ENCODE results near the gene EGFL7.

Gene EGFL7

DNA sequence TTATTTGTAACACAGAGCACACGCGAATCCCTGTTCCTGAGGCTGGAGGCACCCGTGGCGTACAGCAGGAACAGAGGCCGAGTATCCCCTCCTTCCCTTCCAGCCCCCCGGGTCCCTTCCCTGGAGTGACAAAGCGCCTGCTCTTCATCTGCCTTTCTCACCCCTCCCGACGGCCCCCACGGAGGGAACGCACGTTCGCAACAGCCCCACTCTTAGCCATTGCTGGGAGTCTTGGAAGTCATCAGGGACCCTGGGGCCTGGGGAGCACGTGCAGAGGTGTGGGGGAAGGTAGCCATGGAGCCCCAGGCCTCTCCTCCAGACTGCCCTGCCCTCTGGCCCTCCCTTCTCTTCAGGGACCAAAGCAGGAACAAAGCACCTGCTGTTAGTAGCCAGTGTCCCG, 22.1 kb downstream of the EGFL7 start:
- DNase-seq: no peak

DNA sequence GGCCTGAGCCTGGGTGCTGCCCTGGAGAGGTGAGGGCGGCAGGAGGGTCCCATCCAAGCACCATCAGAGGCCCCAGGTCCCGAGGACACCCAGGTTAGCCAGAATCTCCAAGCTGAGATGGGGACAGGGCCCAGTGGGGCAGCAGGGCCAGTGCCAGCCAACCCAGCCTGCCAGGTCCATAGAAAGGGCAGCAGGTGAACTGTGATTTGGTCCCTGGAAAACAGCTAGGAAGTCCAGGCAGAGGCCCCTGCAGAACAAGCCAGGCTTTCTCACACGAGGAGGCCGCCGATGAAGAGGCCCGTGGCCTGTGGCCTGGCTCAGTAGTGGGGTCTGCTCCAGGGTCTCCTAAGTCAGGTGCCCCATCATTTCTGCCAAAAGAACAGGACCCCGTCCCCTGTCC, 22.5 kb downstream of the EGFL7 start:
- DNase-seq: no peak

DNA sequence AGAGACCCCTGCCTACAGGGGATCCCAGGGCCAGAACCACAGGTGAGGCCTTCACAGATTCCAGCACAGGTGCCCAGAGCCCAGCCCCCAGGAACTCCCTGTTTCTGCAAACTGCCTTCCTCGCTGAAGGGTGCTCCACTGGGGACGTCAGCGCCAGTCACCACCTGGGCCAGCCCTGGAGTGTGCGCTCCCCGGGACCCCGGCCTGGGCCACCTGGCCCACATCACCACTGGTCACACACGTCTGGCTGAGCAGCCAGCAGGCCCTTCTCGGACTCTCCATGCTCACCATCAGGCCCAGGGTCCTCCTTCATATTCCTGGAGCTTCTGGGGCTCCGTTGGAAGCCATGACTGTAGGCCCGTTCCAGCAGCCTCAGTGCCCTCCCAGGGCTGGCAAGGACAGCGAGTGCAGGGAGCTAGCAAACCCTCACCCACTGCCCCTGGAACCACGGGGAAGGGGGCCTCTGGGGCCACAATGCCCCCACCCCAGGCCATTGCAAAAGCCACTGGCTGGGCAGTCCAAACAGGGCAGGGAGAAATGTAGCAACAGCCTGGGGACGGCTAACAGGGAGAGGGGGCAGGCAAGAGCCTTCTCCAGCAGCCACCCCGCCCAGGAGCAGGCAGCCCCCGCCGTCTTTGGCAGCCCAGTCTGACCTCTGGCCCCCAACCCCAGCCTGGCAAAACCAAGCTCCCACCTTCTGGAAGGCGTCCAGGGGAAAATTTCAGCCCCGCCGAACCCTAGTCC, 23.2 kb downstream of the EGFL7 start:
- DNase-seq: no peak

DNA sequence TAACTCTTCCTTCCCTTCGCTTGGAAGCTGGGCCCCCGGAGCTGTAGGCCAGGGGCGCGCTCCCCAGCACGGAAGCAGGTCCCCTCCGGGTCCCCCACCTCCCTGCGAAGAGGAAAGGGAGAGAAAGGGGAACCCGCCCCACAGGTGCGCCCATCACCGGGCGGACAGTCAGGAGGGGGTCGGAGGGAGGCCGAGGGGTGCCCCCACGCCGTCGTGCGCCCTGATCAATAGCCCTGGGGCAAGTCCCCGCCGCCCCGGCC, 23.7 kb downstream of the EGFL7 start:
- no peak for DNase-seq

DNA sequence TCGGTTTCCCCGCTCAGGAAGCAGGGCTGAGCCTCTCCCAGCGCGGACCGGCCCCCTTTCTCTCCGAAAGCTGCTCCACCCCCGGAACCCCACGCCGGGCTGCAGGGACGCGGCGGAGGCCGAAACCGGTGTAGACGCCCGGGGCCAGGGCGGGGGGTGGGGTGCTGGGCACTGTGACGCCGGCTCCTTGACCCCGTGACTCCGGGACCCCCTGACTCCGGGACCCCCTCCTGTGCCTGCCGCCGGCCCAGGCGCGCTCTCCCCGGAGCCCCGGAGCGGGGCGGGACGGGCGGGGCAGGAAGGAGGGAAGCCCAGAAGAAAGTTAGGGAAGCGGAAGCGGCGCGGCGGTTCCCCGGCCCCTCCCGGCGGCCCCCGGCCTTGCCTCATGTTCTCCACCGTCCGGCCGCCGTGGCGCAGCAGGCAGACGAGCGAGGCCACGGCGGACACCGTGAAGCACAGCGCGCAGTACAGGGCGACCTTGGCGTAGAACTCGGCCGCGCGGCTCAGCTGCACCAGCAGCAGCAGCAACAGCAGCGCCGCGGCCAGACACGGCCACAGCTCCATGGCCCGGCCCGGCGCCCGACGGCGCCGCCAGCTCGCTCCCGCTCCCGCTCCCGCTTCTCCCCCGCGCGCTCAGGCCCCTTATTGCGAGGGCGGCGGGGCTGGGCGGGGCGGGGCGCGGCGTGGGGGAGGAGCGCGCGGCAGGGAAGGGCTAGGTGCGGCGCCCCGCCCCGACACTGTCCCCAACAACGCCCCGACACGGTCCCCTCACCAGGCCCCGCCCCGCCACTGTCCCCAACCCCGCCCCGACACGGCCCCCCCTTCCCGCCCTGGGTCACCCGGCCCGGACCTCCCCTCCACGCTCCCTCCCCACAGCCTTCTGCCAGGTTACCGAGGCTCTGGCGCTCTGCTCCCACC, 24.3 kb downstream of the EGFL7 start, which contains the start of gene AGPAT2:
Gene AGPAT2 (minus strand): TSS at position 664 of the 918 bp plus-strand sequence. CDS start 100 bp downstream, at position 564.
- peak in 15 of 58 donors; percentile 13 to 68 (median 33) for DNase-seq

DNA sequence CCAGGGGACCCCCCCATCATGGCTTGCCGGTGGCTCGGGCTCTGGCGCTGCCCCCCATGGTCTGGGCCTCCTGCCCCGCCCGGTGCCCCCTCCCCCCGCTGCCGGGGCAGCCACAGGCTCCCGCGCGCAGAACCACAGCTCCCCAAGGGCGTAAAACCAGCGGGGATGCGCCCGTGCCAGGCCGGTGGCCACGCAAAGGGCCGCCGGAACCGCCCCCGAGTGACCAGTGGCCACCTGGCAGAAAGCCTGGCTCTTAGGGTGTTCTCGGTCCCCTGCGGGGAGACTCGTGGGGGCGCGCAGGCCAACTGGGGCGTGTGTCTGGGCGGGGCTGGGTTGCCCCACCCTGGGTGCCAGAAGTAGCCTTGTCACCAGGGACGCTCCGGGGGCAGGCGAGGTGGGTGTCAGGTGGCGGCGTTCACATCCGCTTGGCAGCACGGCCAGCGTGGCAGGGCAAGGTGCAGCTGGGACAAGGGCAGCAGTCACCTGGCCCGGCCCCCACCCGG, 25.1 kb downstream of the EGFL7 start:
- peak in 1 of 58 donors; percentile 68 for DNase-seq

DNA sequence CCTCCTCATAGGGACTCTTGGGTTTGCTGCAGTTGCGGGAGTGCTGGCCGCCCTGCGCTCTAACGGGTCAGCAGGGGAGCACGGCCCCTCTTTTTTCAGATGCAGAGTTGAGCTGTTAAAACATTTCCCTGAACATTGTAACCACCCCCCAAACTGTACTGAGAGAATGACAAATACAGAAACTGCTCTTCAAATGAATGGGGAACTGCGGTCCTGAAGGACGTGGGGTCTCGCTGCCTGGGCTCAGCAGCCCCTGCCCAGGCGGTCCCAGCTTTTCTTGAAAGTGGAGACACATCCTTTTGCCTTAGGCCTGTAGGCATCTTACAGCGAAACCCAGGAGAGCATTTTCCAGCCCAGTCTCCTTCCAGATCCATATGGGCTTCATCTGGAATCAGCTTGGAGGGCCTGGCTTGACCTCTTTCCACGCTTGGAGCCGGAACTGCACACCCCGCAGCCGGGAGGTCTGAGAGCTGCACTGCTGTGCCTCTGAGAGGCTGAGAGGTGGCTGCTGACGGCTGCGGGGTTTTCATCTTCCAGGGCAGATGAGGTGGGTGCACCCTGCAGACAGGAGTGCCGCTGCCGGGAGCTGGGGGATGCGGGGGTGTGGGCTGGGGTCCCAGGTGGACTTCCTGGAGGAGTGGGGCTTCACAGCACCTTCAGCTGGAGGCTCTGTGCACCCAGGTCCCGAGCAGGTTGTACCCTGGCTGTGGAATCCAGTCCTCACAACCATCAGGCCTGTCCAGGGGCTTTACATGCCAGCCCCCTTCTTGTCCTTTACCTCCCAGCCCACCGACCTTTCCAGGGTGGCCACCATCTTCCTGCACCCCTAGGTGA, 25.8 kb downstream of the EGFL7 start:
- DNase-seq: no peak

DNA sequence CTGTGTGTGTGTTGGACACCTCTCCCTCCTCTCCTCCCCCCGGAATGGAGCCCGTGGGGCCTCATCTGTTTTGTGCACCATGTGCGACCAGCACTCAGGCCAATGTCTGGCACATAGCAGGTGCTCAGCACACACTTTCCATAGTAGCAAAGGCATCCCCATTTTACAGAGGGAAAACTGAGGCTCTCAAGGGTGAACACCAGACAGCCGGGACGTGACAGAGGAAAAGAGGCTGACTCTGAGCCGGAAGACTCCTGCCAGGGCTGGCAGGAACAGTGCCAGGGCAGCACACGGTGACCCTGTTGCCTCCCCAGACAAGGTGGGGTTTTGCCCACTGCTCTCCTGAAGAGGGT, 26.4 kb downstream of the EGFL7 start:
- no peak for DNase-seq

DNA sequence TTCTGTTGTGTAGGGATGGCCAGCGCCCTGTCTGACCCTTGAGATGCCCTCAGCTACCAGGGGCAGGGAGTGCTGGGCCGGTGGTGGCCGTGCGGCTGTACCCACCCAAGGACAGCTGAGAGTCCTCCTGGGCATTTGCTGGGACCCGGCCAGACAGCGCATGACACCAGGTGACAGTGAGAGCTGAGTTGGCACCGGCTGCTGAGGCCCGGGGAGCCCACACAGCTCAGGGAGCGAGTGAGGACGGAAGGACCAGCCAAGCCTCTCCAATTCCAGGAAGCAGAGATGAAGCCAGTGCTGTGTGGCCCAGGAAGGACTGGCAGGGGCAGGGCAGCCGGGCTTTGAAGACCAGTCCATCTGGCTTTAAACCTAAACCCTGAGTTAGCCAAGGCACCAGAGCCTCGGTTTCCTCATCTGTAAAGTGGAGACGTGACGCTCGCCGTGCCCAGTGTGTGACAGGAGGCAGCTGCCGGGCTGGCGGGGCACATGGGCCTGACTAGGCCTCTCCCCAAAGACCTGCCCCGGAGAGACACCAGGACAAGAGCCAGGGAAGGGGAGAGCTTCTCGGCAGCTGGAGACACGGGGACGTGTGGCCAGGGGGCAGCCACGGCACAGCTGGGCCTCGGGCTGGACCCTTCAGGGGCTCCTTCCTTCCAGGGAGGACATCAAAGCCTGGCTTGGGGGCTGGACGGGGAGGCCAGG, 27.5 kb downstream of the EGFL7 start:
- no peak for DNase-seq

DNA sequence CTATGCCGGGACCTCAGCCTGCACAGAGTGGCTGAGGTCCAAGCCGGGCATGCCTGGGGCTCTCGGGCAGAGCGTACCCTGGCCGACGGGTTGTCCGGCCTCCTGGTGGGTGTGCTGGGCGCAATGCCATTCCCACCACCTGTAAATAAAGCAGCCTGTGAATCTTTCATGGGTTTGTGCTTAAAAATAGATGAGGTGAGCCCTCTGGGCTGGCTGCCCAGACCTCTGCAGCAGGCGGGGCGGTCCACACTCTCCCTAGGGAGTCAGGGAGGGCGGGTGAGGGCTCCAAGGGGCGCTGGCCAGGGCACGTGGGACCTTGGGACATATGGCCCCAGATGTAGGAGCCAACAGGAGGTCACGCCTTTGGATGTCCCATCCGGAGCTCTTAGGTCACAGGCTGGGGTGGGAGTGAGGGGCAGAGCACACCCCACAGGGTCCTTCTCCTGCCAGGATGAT, 28.1 kb downstream of the EGFL7 start:
- no peak for DNase-seq

DNA sequence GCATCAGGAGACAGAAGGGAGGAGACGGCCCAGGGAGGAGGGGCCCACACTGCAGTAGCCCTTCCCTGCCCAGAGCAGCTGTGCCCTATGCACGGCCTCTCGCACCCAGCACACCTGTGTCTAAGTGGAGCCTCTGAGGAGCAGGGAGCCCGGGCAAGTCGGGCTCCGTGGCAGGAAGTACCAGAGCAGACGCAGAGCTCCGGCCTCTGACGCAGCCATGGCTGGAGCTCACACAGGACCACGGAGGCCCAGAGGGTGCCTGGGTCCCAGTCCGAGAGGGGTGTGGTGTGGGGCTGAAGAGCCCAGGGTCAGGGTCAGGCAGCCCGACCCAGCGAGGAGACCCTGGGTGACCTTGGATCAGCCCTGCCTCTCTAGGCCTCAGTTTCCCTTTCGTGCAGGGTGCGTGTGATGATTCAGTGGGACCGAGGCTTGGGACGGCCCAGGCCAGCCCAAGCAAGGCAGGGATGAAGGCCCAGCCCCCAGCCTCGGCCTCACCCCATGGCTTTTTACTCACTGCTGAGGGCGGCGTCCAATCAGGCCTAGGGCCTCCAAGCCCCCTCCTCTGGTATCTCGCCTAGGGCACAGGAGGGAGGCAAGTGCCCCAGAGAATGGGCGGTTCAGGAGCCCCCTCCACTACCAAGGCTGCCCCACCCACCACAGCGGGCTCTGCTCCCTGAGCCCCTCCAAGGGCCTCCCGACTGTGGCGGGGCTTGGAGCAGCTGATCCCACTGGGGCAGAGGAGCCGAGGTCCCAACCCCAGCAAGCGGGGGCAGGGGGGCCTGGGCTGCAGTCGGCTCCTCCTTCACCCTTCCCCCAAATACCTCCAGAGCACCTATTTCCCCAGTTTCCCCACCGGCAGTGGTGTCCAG, 28.8 kb downstream of the EGFL7 start:
- DNase-seq: no peak

DNA sequence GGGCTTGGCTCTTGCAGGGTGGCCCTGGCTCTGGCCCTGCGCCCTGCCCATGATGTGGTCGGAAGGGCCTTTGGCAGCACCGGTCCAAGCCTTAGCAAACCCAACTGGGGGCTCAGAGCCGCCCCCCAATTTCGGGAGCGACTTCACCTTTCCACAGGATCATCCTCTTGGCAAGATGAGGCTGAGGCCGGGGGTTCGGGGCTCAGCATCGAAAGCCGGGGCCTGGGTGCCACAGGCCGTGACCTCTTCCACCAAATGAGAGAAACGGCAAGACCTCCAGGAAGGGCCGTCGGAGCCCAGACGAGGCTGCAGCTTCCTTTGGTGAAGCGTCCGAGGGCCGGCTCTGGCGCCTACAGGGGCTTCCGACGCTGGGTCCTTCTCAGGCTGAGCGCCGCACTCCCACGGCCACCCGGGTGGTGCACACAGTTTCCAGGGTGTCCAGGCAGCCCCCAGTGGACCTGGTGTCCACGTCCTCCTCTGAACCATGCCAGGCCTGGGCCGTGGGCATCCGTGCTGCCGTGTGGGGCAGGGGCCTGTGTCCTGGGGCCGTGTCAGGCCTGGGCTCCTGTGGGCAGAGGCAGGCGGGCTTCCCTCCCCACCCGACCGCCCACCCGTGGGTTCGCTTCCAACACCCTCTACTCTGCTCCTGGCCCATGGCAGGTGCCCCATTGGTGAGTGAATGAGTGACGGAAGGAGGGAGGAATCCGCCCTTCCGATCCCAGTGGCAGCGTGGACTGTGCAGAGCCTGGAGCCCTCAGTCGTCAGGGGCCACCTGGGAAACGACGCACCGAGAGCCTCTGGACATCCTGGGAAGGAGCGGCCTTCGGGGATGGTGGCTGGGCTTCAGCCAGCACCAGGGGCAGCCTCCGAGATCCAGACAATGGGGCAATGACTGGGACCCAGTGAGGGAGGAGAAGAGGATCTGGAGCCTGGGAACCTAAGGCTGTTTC, 29.7 kb downstream of the EGFL7 start:
- no peak for DNase-seq

DNA sequence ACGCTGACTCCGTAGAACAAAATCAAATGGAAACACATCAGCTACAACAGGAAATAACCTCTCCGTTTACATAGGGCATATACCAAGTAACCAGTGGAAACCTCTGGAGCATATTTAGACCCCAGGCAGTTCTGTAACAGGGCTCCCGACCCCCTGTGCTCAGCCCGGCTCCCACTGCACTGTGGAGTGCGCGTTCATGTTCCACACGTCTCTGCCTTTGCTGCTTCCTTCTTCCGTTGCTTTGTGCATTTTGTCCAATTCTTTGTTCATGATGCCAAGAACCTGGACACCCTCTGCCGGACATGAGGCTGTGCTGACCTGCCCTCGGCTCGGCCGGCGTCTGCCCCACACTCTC, 30.4 kb downstream of the EGFL7 start:
- DNase-seq: no peak

DNA sequence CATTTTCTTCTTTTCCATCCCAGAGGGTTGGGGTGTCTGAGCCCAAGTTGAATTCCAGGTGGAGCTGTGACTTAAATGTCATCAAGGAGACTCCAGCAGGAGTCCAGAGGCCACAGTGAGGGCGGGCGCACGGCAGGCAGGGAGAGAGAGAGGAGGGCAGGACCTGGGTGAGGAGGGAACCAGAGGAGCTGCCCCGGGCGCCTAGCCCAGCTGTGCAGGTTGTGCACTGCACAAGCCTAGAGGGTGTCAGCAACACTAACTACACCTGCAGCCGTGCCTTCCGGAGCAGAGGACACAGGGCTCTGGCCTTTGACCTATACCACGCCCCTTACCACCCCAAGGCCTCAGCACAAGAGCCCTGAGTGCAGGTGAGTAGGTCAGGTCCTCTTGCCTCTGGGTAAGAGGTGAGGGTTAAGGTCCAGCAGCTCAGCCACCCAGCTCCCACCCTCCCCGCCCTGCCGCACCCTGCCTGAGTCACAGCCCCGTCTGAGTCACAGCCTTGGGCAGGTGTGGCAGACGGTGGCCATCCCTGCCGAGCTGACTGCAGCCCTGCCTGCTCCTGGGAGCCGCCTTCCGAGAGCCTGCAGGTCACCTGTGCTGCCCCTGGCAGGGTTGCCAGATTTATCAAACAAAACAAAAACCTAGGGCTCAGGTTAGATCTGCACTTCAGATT, 30.9 kb downstream of the EGFL7 start:
- DNase-seq: no peak

DNA sequence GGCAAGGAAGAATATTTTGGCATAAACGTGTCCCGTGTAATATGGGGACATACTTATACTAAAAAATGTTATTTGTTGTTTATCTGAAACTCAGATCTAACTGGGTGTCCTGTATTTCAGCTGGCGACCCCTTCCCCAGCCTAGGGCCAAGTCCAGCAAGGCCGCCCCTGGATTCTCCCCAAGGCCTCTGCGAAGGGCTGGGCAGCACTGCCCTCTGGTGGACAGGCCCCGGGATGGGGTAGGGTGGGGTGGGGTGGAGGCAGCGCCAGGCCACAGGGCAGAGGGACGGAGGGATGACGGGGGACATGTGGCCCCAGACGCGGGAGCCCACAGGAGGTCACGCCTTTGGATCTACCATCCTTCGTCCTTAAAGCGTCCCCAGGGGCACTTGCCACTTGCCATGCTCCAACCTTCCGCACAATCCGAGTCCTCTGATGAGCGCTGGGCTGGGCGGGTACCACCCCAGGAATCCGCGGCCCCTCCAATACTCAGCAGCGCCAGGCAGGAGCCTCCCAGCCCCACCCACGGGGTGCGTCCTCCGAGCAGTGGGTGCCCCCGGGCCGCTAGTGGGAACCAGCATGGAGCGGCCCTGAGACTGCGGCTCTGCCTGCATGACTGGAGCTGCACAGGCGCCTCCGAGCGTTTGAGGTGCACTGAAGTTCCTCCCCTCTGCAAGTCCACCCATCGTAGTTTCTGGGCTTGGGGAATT, 31.6 kb downstream of the EGFL7 start:
- DNase-seq: peak in 4 of 58 donors; percentile 4 to 30 (median 22)

DNA sequence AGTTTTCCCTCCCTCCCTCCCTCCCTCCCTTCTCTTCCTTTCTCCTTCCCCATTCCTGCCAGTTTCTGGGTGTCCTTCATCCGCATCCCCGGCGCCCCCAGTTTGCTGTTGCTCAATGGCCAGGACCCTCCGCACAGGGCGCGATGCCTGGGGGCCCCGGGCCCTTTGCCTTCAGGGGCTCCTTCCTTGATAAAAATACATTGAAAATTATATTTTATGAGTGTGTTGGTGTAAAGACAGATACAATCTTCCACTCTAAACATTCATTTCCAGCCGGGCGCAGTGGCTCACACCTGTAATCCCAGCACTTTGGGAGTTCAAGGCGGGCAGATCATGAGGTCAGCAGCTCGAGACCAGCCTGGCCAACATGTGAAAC, 32.1 kb downstream of the EGFL7 start:
- no peak for DNase-seq

DNA sequence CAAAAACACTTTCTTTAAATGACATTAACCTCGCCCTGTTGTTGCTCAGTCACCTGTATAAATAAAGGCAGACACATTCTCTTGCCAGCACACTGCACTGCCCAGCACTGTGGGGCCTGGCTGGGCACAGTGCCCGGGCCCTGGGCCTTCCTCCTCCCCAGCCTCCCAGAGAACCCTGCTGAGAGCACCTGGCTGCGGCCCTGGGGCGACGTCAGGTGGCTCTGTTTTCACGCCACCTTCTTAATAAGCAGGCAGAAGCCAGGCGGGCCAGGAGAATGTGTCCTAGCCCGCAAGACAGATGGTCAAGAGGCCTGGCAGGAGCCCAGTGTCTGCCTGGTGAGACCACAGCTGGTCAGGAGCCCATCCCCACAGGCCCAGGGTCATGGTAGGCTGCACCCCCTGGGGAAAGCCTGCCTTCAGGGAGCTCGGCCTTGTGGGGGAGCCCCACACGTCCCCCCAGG, 32.7 kb downstream of the EGFL7 start:
- no peak for DNase-seq

DNA sequence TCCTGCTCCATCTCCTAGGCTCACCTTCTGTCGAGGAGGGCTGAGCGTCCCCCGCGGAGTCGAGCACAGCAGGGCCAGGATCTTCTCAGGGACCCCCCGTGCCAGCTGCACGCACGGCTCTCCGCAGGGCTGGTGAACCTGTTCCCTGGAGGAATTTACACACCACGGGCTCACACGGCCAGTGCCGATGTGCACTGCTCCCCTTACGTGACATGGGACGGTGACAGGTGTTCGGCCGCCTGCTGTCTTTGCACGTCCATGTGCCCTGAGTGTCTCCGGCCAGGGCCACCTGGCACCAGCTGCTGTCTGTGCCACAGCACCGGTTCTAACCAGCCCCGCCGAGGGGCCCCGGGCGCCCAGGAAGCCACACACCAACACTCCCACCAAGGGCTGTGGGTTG, 33.2 kb downstream of the EGFL7 start:
- DNase-seq: no peak

Measured in anterior cingulate cortex (tissue), 58 donors.